SK-N-SH treated with all-trans-retinoic acid at 6 μM for 48 hours (cell line): ENCODE measurements around the gene DAB2IP.
"Not testable (repeated sequence)": the region's sequence is repeated elsewhere in the genome, so short reads cannot be mapped to it uniquely, and the experiment has no call there.

Source experiments
- ATAC-seq: fragments of 200-7000 bp; cut with Tn5 transposase; 3 replicates; pipeline ENCODE4 v1.9.1; 2020; ENCODE audit warnings: mild to moderate bottlenecking, moderate library complexity
- ARNTL ChIP-seq: fragments of 450-650 bp; formaldehyde crosslinking; IDR thresholded peaks from 2 replicates; pipeline ENCODE4 v1.5.0; 2020; ENCODE audit warnings: low read depth, mild to moderate bottlenecking, moderate library complexity, borderline replicate concordance
- BACH2 ChIP-seq: fragments of 250-450 bp; sonication (Bioruptor Pico); IDR thresholded peaks from 2 replicates; pipeline ENCODE4 v1.9.0; 2021; ENCODE audit warnings: mild to moderate bottlenecking, borderline replicate concordance
- CSDC2 ChIP-seq: fragments of 250-450 bp; sonication (Bioruptor Pico); IDR thresholded peaks from 2 replicates; pipeline ENCODE4 v1.5.0; 2020; ENCODE audit warnings: mild to moderate bottlenecking, moderate library complexity
- GLIS3 ChIP-seq: fragments of 250-450 bp; sonication (Bioruptor Pico); IDR thresholded peaks from 2 replicates; pipeline ENCODE4 v1.5.0; 2020; ENCODE audit warnings: mild to moderate bottlenecking, moderate library complexity
- ISL1 ChIP-seq: fragments of 250-450 bp; sonication (Bioruptor Pico); IDR thresholded peaks from 2 replicates; pipeline ENCODE4 v2.1.2; 2022; ENCODE audit warnings: mild to moderate bottlenecking, moderate library complexity
- OSR1 ChIP-seq: fragments of 250-450 bp; sonication (Bioruptor Pico); IDR thresholded peaks from 2 replicates; pipeline ENCODE4 v1.8.0; 2022; ENCODE audit warnings: moderate library complexity, mild to moderate bottlenecking, inconsistent platforms
- RARB ChIP-seq: fragments of 250-450 bp; sonication (Bioruptor Pico); IDR thresholded peaks from 2 replicates; pipeline ENCODE4 v1.8.0; 2021; ENCODE audit warnings: mild to moderate bottlenecking, moderate library complexity
- TCF4 ChIP-seq: fragments of 250-450 bp; sonication (Bioruptor Pico); IDR thresholded peaks from 2 replicates; pipeline ENCODE4 v1.8.0; 2021; ENCODE audit warnings: mild to moderate bottlenecking, moderate library complexity, borderline replicate concordance
- TOX ChIP-seq: fragments of 250-450 bp; sonication (Bioruptor Pico); IDR thresholded peaks from 2 replicates; pipeline ENCODE4 v1.8.0; 2021; ENCODE audit warnings: mild to moderate bottlenecking, moderate library complexity, borderline replicate concordance
- ZC3H10 ChIP-seq: fragments of 250-450 bp; sonication (Bioruptor Pico); IDR thresholded peaks from 2 replicates; pipeline ENCODE4 v1.5.1; 2021; ENCODE audit warnings: mild to moderate bottlenecking, moderate library complexity
- ZFP3 ChIP-seq: fragments of 250-450 bp; sonication (Bioruptor Pico); IDR thresholded peaks from 2 replicates; pipeline ENCODE4 v1.5.0; 2020; ENCODE audit warnings: mild to moderate bottlenecking, moderate library complexity
- ZFP30 ChIP-seq: fragments of 450-650 bp; formaldehyde crosslinking; IDR thresholded peaks from 2 replicates; pipeline ENCODE4 v1.5.0; 2022; ENCODE audit warnings: mild to moderate bottlenecking, moderate library complexity
- ZNF565 ChIP-seq: fragments of 450-650 bp; formaldehyde crosslinking; conservative IDR thresholded peaks from 2 replicates; pipeline ENCODE4 v1.5.0; 2020; ENCODE audit warnings: low read depth, mild to moderate bottlenecking, moderate library complexity
- ZNF70 ChIP-seq: fragments of 450-650 bp; formaldehyde crosslinking; IDR thresholded peaks from 2 replicates; pipeline ENCODE4 v1.5.0; 2020; ENCODE audit warnings: mild to moderate bottlenecking, moderate library complexity
- ZNF8 ChIP-seq: fragments of 450-650 bp; formaldehyde crosslinking; IDR thresholded peaks from 2 replicates; pipeline ENCODE4 v1.5.0; 2020; ENCODE audit warnings: mild to moderate bottlenecking, moderate library complexity
- TF ChIP-seq, protein P1 (sequence below): fragments of 250-450 bp; sonication (Bioruptor Pico); IDR thresholded peaks from 2 replicates; pipeline ENCODE4 v1.5.1; 2020; ENCODE audit warnings: low read depth, mild to moderate bottlenecking, moderate library complexity
- TF ChIP-seq, protein P2 (sequence below): fragments of 250-450 bp; sonication (Bioruptor Pico); IDR thresholded peaks from 2 replicates; pipeline ENCODE4 v1.8.0; 2020; ENCODE audit warnings: mild to moderate bottlenecking, moderate library complexity, borderline replicate concordance
- TF ChIP-seq, protein P3 (sequence below): fragments of 250-450 bp; sonication (Bioruptor Pico); IDR thresholded peaks from 2 replicates; pipeline ENCODE4 v1.5.1; 2021; ENCODE audit warnings: mild to moderate bottlenecking, moderate library complexity
- TF ChIP-seq, protein P4 (sequence below): fragments of 250-450 bp; sonication (Bioruptor Pico); IDR thresholded peaks from 2 replicates; pipeline ENCODE4 v1.8.0; 2021; ENCODE audit warnings: low read depth, mild to moderate bottlenecking, moderate library complexity, borderline replicate concordance
- TF ChIP-seq, protein P5 (sequence below): fragments of 250-450 bp; sonication (Bioruptor Pico); IDR thresholded peaks from 2 replicates; pipeline ENCODE4 v1.5.0; 2020; ENCODE audit warnings: mild to moderate bottlenecking, moderate library complexity

Gene DAB2IP

DNA sequence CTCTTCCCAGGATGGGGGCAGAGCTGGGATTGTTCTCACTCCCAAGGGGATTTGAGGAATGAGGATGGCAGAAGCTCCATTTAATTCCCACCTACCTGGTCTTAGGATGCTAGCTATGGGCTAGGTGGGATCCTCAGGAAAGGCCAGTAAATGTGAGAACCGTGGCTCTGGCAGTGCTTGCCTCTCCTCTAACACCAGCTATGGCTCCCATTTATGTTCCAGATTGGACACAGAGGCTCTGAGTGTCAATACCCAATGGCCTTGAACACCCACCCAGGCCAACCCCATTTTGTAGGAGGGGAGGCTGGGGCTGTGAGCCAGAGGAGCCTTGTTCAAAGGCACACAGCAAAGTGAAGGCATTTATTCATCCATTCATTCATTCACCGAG is 10.2 kb upstream of the DAB2IP start (continued):
- TF ChIP-seq ZNF8 (CRISPR knock-in tag) (no peak), ZFP3 (CRISPR knock-in tag) (no peak), ZC3H10 (CRISPR knock-in tag) (no peak), OSR1 (CRISPR knock-in tag) (no peak), ISL1 (no peak), ARNTL (CRISPR knock-in tag) (no peak), ZFP30 (CRISPR knock-in tag) (no peak), TCF4 (CRISPR knock-in tag) (no peak)
- TF ChIP-seq, protein P1, sequence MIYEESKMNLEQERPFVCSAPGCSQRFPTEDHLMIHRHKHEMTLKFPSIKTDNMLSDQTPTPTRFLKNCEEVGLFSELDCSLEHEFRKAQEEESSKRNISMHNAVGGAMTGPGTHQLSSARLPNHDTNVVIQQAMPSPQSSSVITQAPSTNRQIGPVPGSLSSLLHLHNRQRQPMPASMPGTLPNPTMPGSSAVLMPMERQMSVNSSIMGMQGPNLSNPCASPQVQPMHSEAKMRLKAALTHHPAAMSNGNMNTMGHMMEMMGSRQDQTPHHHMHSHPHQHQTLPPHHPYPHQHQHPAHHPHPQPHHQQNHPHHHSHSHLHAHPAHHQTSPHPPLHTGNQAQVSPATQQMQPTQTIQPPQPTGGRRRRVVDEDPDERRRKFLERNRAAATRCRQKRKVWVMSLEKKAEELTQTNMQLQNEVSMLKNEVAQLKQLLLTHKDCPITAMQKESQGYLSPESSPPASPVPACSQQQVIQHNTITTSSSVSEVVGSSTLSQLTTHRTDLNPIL (CRISPR knock-in tag), result no peak

DNA sequence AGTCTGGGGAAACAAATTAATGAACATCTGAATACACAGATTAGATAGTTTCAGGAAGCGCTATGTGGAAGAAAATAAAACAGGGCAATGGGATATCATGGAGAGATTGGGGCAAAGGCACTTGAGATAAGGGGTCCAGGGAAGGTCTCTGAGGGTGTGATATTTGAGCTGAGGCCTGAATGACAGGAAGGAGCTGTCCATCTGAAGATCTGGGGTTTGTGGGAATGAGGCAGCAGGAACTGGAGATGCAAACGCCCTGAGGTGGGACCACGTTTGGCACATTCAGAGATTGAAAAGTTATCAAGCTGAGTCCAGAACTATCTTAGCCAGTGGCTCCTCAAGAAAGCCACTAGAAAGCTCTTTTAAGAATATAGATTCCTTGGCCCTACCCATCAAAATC is 8.7 kb upstream of the DAB2IP start:
- TF ChIP-seq, protein P1 (CRISPR knock-in tag), result no peak
- no peak for TF ChIP-seq ZNF565 (CRISPR knock-in tag)
- no peak for TF ChIP-seq TCF4 (CRISPR knock-in tag)
- TF ChIP-seq, protein P2, sequence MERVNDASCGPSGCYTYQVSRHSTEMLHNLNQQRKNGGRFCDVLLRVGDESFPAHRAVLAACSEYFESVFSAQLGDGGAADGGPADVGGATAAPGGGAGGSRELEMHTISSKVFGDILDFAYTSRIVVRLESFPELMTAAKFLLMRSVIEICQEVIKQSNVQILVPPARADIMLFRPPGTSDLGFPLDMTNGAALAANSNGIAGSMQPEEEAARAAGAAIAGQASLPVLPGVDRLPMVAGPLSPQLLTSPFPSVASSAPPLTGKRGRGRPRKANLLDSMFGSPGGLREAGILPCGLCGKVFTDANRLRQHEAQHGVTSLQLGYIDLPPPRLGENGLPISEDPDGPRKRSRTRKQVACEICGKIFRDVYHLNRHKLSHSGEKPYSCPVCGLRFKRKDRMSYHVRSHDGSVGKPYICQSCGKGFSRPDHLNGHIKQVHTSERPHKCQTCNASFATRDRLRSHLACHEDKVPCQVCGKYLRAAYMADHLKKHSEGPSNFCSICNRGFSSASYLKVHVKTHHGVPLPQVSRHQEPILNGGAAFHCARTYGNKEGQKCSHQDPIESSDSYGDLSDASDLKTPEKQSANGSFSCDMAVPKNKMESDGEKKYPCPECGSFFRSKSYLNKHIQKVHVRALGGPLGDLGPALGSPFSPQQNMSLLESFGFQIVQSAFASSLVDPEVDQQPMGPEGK (CRISPR knock-in tag), result no peak
- TF ChIP-seq ZFP30 (CRISPR knock-in tag), result no peak
- no peak for TF ChIP-seq TOX
- no peak for TF ChIP-seq ZFP3 (CRISPR knock-in tag)
- TF ChIP-seq, protein P3, sequence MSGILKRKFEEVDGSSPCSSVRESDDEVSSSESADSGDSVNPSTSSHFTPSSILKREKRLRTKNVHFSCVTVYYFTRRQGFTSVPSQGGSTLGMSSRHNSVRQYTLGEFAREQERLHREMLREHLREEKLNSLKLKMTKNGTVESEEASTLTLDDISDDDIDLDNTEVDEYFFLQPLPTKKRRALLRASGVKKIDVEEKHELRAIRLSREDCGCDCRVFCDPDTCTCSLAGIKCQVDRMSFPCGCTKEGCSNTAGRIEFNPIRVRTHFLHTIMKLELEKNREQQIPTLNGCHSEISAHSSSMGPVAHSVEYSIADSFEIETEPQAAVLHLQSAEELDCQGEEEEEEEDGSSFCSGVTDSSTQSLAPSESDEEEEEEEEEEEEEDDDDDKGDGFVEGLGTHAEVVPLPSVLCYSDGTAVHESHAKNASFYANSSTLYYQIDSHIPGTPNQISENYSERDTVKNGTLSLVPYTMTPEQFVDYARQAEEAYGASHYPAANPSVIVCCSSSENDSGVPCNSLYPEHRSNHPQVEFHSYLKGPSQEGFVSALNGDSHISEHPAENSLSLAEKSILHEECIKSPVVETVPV (CRISPR knock-in tag), result no peak
- TF ChIP-seq ISL1, result no peak
- no peak for TF ChIP-seq CSDC2 (CRISPR knock-in tag)
- no peak for TF ChIP-seq BACH2
- TF ChIP-seq GLIS3, result no peak
- no peak for TF ChIP-seq ZC3H10 (CRISPR knock-in tag)
- TF ChIP-seq, all 23 proteins: peak for 0
- no peak for ATAC-seq

DNA sequence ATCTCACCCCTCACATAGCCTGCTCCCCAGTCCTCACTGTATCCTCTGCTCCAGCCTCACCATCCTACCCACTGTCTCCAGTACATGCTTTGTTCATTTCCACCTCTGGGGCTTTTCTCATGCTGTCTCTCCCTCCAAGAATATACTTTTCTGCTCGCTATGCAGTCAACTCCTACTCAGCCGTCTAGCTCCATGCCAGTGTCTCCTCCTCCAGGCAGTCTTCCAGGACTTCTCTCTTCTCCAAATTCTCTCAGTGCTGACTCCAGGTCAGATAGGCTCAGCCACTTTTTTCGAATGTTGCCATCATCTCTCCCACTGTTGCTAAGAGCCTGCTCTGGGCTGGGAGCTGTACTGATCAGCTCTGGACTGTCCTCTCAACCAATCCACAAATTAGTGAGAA is 8.0 kb upstream of the DAB2IP start:
- ATAC-seq, result no peak
- TF ChIP-seq ZNF70 (CRISPR knock-in tag) (no peak), ZNF8 (CRISPR knock-in tag) (no peak), ZFP3 (CRISPR knock-in tag) (peak; percentile 96)

DNA sequence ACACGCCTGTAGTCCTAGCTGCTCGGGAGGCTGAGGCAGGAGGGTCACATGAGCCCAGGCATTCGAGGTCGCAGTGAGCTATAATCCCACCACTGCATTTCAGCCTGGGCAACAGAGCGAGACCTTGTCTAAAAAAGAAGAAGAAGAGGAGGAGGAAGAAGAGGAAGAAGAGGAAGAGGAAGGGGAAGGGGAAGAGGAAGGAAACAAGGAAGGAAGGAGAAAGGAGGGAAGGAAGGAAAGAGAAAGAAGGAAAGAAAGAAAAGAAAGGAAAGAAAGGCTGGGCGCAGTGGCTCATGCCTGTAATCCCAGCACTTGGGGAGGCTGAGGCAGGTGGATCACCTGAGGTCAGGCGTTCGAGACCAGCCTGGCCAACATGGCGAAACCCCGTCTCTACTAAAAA is 7.4 kb upstream of the DAB2IP start:
- ATAC-seq, result not testable (repeated sequence)

DNA sequence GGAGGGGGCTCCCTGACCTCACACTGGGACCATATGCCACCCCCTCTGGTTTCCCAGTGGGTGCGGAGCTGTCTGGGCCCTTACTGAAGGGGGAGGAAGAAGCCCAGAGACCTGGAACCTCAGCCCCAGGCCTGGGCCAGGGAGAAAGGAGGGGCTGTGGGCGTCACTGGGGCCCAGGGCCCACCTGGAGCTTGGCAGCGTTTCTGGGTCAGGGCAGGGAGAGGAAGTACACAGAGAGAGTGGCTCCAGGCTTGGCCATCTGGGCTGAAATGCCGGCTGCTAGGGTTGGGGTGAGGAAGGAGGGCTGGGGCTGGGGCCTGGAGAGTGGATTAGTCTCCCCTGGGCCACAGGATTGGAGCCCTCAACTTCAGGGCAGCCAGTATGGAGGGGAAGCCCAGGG is 6.4 kb upstream of the DAB2IP start:
- ATAC-seq, result peak; percentile 63
- TF ChIP-seq TCF4 (CRISPR knock-in tag) (peak; percentile 51; the same call in 1 of the 2 replicates), ZNF70 (CRISPR knock-in tag) (no peak)

DNA sequence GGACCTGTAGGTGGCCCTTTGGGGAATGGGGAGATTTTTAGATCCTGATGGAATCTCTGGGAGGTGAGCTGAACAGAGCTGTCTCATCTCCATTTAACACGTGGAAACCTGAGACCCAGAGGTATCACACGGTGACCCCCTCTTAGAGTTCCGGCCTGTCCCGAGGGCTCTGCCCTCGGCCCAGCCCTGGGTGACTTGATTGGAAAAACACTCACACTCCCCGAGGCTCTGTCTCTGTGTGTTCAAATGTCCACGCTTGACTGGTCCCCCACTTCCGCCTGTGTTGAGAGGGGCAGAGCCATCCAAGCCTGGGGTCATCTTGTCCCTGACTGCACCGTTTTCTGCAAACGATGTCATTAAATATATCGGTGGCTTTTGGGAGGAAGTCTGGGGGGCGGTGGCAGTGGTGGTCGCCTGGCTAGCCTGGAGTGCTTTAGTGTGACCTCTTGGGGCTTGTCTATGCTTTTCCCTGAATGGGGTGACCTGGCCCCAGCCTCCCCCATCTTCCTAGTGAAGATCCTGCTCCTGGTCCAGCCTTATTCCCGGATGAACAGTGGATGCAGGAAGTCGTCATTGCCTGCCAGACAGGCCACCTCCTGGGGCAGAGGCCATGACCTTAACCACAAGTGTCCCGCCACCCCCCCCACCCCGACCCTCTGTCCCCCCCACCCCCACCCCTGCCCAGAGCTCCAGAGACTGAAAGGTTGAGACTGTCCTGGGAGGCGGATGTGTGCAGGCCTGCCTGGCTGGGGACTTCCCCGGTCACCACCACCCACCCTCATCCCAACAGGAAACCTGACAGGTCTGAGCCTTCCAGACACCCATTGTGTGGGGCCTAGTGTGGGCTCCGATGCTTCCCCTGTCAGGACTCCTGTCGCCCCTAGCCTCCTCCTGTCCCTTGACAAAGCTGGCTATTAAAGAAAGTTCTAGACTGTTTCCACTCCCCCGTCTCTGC is 5.3 kb upstream of the DAB2IP start:
- ATAC-seq, result no peak
- TF ChIP-seq, protein P4, sequence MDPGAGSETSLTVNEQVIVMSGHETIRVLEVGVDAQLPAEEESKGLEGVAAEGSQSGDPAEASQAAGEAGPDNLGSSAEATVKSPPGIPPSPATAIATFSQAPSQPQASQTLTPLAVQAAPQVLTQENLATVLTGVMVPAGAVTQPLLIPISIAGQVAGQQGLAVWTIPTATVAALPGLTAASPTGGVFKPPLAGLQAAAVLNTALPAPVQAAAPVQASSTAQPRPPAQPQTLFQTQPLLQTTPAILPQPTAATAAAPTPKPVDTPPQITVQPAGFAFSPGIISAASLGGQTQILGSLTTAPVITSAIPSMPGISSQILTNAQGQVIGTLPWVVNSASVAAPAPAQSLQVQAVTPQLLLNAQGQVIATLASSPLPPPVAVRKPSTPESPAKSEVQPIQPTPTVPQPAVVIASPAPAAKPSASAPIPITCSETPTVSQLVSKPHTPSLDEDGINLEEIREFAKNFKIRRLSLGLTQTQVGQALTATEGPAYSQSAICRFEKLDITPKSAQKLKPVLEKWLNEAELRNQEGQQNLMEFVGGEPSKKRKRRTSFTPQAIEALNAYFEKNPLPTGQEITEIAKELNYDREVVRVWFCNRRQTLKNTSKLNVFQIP, result no peak
- no peak for TF ChIP-seq ARNTL (CRISPR knock-in tag)
- TF ChIP-seq, protein P5, sequence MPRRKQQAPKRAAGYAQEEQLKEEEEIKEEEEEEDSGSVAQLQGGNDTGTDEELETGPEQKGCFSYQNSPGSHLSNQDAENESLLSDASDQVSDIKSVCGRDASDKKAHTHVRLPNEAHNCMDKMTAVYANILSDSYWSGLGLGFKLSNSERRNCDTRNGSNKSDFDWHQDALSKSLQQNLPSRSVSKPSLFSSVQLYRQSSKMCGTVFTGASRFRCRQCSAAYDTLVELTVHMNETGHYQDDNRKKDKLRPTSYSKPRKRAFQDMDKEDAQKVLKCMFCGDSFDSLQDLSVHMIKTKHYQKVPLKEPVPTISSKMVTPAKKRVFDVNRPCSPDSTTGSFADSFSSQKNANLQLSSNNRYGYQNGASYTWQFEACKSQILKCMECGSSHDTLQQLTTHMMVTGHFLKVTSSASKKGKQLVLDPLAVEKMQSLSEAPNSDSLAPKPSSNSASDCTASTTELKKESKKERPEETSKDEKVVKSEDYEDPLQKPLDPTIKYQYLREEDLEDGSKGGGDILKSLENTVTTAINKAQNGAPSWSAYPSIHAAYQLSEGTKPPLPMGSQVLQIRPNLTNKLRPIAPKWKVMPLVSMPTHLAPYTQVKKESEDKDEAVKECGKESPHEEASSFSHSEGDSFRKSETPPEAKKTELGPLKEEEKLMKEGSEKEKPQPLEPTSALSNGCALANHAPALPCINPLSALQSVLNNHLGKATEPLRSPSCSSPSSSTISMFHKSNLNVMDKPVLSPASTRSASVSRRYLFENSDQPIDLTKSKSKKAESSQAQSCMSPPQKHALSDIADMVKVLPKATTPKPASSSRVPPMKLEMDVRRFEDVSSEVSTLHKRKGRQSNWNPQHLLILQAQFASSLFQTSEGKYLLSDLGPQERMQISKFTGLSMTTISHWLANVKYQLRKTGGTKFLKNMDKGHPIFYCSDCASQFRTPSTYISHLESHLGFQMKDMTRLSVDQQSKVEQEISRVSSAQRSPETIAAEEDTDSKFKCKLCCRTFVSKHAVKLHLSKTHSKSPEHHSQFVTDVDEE (CRISPR knock-in tag), result no peak
- no peak for TF ChIP-seq TCF4 (CRISPR knock-in tag)
- no peak for TF ChIP-seq RARB (CRISPR knock-in tag)
- TF ChIP-seq, all 23 proteins: peak for 0
